OCI-LY7 (cell line): ENCODE data around the gene KCNIP4. TPM values are rescaled to one million over a fixed set of nuclear protein-coding genes. Genes with fewer than 3 reads are reported as not detected.

Experiments used
- BruUV-seq: library from RNA; stranded (reverse); fragments of 400-500 nt; replicated peaks from 2 replicates; lab custom pipeline; 2021; lab: Mats Ljungman, UMichigan
- CTCF ChIA-PET: fragments of 300-600 bp; sonication (Branson Sonifier 250); formaldehyde crosslinking; loops from one replicate; lab custom pipeline; 2022; ENCODE audit warnings: antibody characterized with exemption; ENCODE audit not compliant: unreplicated experiment; lab: Charles Lee
- POLR2A ChIA-PET: fragments of 300-600 bp; sonication (Branson Sonifier 250); formaldehyde crosslinking; loops from one replicate; lab custom pipeline; 2022; ENCODE audit warnings: antibody characterized with exemption; lab: Charles Lee
- DNase-seq: peaks from one replicate; pipeline ENCODE4 v3.0.0-alpha.2; 2015; ENCODE audit warnings: low spot score
- H2AFZ ChIP-seq: fragments of 200-600 bp; sonication (generic), shearing (Covaris generic); 2 replicates; pipeline ENCODE4 v1.6.1; 2014; ENCODE audit warnings: mild to moderate bottlenecking, antibody characterized with exemption, low read length, moderate library complexity
- H3K27ac ChIP-seq: fragments of 200-600 bp; sonication (generic); 2 replicates; pipeline ENCODE4 v1.5.1; 2014; ENCODE audit warnings: mixed run types, low read depth, mild to moderate bottlenecking, moderate library complexity, low read length, inconsistent platforms; ENCODE audit not compliant: poor library complexity, severe bottlenecking
- H3K36me3 ChIP-seq: fragments of 200-600 bp; sonication (generic); 2 replicates; pipeline ENCODE4 v1.6.1; 2014; ENCODE audit warnings: mild to moderate bottlenecking, antibody characterized with exemption, low read length, moderate library complexity, mixed read lengths; ENCODE audit not compliant: insufficient read depth
- H3K4me1 ChIP-seq: fragments of 200-600 bp; sonication (generic); 2 replicates; pipeline ENCODE4 v1.5.1; 2014; ENCODE audit warnings: mild to moderate bottlenecking, low read length; ENCODE audit not compliant: insufficient read depth, poor library complexity, severe bottlenecking
- H3K4me2 ChIP-seq: fragments of 200-600 bp; sonication (generic); 2 replicates; pipeline ENCODE4 v1.6.1; 2014; ENCODE audit warnings: mild to moderate bottlenecking, low read length
- H3K4me3 ChIP-seq: fragments of 200-600 bp; sonication (generic); 2 replicates; pipeline ENCODE4 v1.5.1; 2014; ENCODE audit warnings: mild to moderate bottlenecking, low read depth, low read length; ENCODE audit not compliant: poor library complexity, severe bottlenecking
- H3K79me2 ChIP-seq: fragments of 200-600 bp; sonication (generic); 2 replicates; pipeline ENCODE4 v1.6.1; 2016; ENCODE audit warnings: low read depth, mild to moderate bottlenecking, low read length, moderate library complexity, mixed read lengths; ENCODE audit not compliant: insufficient read depth
- H3K9me2 ChIP-seq: fragments of 200-600 bp; sonication (generic); 2 replicates; pipeline ENCODE4 v1.6.1; 2016; ENCODE audit warnings: mild to moderate bottlenecking, low read length, mixed read lengths; ENCODE audit not compliant: insufficient read depth
- H3K9me3 ChIP-seq: fragments of 200-600 bp; sonication (generic); 2 replicates; pipeline ENCODE4 v1.6.1; 2014; ENCODE audit warnings: mild to moderate bottlenecking, mixed run types, low read length, mixed read lengths
- H4K20me1 ChIP-seq: fragments of 200-600 bp; sonication (generic); 2 replicates; pipeline ENCODE4 v1.6.1; 2014; ENCODE audit warnings: mild to moderate bottlenecking, antibody characterized with exemption, low read length, moderate library complexity, mixed read lengths; ENCODE audit not compliant: insufficient read depth
- EZH2phosphoT487 ChIP-seq: fragments of 200-600 bp; sonication (generic); IDR thresholded peaks from 2 replicates; pipeline ENCODE4 v1.6.1; 2018; ENCODE audit warnings: low read depth, borderline replicate concordance, mild to moderate bottlenecking, mixed run types, antibody characterized with exemption, low read length, moderate library complexity, mixed read lengths
- intact Hi-C: fragments of 100-400 bp; cut with micrococcal nuclease; formaldehyde crosslinking; loops from one replicate; pipeline ENCODE4 v1.10.0; 2022; ENCODE audit not compliant: unreplicated experiment
- total RNA-seq, 2 experiments: library from RNA; depleted of rRNA in 1 of 2; stranded (reverse); fragments of >200 nt in 1 of 2; shearing (Covaris generic) in 1 of 2; gene quantifications; 2 replicates each; pipeline ENCODE4 v1.2.3, GENCODE V29; 2014 to 2022
- TF ChIP-seq, protein P1 (sequence below): fragments of 200-600 bp; sonication (generic); conservative IDR thresholded peaks from 2 replicates; pipeline ENCODE4 v1.5.1; 2014; ENCODE audit warnings: mild to moderate bottlenecking, antibody characterized with exemption, low read length, moderate library complexity, mixed read lengths

KCNIP4 gene
- total RNA-seq, 2 experiments from 2014 or later = not detected

DNA sequence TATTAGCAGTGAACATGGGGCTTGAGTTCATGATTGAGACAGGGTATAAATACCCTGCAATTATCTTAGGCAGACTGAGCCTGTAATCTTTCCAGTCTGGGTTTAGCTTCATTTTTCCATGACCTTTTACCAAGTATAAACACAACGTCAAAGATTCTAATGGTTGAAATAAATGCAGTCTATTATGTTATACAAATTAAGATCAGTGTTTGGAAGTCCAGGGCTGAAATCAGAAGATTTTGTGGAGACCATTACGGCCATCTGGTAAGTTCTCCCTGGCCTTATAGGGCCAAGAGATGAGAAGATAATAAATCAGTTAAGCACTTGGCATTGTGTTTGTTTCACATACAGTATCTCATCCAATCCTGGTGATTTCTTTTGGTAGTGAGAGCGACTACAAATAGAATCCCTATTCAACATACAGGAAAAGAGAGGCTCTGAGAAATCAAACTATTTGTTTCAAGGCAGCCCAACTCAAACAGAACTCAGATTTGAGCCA is 822.5 kb downstream of the KCNIP4 start:
- H4K20me1 ChIP-seq = no peaks in the 10 kb centered on the region
- H2AFZ ChIP-seq = no peak overlapping the region
- no peaks in the 10 kb centered on the region for H3K9me3 ChIP-seq
- H3K4me3 ChIP-seq = no peak overlapping the region
- H3K4me1 ChIP-seq = no peaks in the 10 kb centered on the region
- CTCF ChIA-PET = no interaction called here
- no peak for DNase-seq
- TF ChIP-seq EZH2phosphoT487 = no peak
- TF ChIP-seq, protein P1, sequence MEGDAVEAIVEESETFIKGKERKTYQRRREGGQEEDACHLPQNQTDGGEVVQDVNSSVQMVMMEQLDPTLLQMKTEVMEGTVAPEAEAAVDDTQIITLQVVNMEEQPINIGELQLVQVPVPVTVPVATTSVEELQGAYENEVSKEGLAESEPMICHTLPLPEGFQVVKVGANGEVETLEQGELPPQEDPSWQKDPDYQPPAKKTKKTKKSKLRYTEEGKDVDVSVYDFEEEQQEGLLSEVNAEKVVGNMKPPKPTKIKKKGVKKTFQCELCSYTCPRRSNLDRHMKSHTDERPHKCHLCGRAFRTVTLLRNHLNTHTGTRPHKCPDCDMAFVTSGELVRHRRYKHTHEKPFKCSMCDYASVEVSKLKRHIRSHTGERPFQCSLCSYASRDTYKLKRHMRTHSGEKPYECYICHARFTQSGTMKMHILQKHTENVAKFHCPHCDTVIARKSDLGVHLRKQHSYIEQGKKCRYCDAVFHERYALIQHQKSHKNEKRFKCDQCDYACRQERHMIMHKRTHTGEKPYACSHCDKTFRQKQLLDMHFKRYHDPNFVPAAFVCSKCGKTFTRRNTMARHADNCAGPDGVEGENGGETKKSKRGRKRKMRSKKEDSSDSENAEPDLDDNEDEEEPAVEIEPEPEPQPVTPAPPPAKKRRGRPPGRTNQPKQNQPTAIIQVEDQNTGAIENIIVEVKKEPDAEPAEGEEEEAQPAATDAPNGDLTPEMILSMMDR = no peak
- no TSS peak for BruUV-seq
- H3K27ac ChIP-seq = no peak overlapping the region
- H3K4me2 ChIP-seq = no peak overlapping the region
- H3K9me2 ChIP-seq = no peaks in the 10 kb centered on the region
- no peaks in the 10 kb centered on the region for H3K36me3 ChIP-seq
- intact Hi-C loops = no loop called here
- POLR2A ChIA-PET = interaction anchor here (0.7 kb wide), 1 partner anchor 363 kb away, joined by 3 read pairs; no protein-coding TSS in a partner anchor
- no peaks in the 10 kb centered on the region for H3K79me2 ChIP-seq

DNA sequence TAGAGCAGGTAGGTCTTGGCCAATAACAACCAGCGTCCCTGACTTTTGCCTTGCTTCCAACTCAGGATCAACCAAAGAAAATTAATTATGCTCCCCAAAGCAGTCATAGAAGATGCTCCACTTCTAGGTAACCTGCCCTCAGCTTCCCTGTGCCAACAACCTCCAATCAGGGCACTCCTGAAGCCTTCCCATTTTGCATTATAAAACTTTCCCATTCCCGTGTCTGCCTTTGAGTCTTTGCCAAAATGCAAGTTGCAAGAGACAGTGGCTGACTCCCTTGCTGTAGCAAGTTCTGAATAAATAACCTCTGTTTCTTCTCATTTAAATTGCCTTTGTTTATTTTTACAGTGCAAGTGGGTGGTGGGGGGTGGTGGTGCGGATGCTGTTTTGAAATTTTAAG is 830.3 kb downstream of the KCNIP4 start:
- Histone ChIP-seq H3K36me3 (no peaks in the 10 kb centered on the region), H3K4me1 (no peaks in the 10 kb centered on the region), H2AFZ (no peak overlapping the region), H3K4me2 (no peak overlapping the region), H3K9me2 (no peaks in the 10 kb centered on the region), H3K79me2 (no peaks in the 10 kb centered on the region), H4K20me1 (no peaks in the 10 kb centered on the region), H3K27ac (no peak overlapping the region), H3K9me3 (no peaks in the 10 kb centered on the region), H3K4me3 (no peak overlapping the region)
- CTCF ChIA-PET = no interaction called here
- POLR2A ChIA-PET = no interaction called here
- BruUV-seq = no TSS peak
- no peak for DNase-seq
- intact Hi-C loops = no loop called here
- TF ChIP-seq, protein P1 = no peak
- TF ChIP-seq EZH2phosphoT487 = no peak

DNA sequence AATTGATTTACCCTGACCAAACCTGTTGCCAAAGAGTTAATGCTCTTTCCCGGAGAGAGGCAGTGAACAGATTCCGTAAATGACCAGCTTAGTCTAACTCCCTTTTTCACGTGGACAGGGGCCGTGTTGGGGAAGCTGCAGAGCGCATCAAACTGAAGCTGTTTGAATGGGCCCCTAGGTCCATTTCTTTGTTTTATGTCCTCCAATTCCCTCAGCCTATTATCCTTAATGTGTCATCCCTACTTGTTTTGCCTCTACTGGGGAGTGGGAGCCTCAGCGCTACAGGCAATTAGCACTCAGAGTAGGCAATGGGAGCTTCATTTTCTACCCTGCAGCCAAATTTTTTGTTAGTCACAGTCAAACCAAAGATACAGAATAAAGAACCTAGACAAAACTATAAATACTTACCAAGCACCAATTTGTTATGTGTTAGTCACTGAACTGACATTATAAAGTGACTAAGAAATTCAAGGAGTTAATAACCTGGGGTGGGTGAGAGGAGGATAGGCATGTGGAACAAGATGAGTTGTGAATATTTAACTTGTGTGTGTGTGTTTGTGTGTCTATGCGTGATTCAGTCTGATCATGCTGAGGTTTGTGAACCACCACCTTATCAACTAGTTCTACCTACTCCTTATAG is 830.9 kb downstream of the KCNIP4 start:
- POLR2A ChIA-PET = no interaction called here
- Histone ChIP-seq H4K20me1 (no peaks in the 10 kb centered on the region), H3K27ac (no peak overlapping the region), H3K4me1 (no peaks in the 10 kb centered on the region), H3K4me2 (no peak overlapping the region), H3K9me2 (no peaks in the 10 kb centered on the region), H3K36me3 (no peaks in the 10 kb centered on the region), H3K79me2 (no peaks in the 10 kb centered on the region), H2AFZ (no peak overlapping the region), H3K9me3 (no peaks in the 10 kb centered on the region), H3K4me3 (no peak overlapping the region)
- CTCF ChIA-PET = no interaction called here
- intact Hi-C loops = no loop called here
- TF ChIP-seq EZH2phosphoT487 = no peak
- TF ChIP-seq, protein P1 = no peak
- DNase-seq = no peak
- no TSS peak for BruUV-seq
